ENCODE data around the gene ABCF1. TPM values are rescaled to one million over a fixed set of nuclear protein-coding genes. Genes with fewer than 3 reads are reported as not detected.

ABCF1 gene
- polyA plus RNA-seq, 3 donors: 7.5 to 19.8 (median 14.6) TPM

GRCh38 chr6:30614044-30614842 lies 43.0 kb downstream of the ABCF1 start:
- Histone ChIP-seq H3K27ac (ENCODE audit: low read depth in 1 of 2, low read length in 2 of 2) (peak overlapping the region; percentile 91 to 99), H3K4me2 (replicated peaks; ENCODE audit: extremely low read depth, low read length, poor library complexity, severe bottlenecking) (peak overlapping the region; percentile 84), H3K9me3 (replicated peaks in 1 of 2; ENCODE audit: control insufficient read depth in 1 of 2, insufficient read depth in 1 of 2, low read length in 2 of 2) (no peaks in the 10 kb centered on the region), H2AFZ (ENCODE audit: insufficient read depth, low read depth, low read length, poor library complexity, severe bottlenecking) (no peak overlapping the region), H3K79me2 (ENCODE audit: insufficient read depth, low read length) (peaks cover 84% of the 10 kb centered on the region), H4K20me1 (ENCODE audit: insufficient read depth, low read length) (peaks cover 70% of the 10 kb centered on the region), H3K27me3 (ENCODE audit: control insufficient read depth in 2 of 2, insufficient read depth in 2 of 2, low read length in 2 of 2) (no peaks in the 10 kb centered on the region), H3K4me3 (replicated peaks in 1 of 3; ENCODE audit: low read depth in 2 of 3, low read length in 3 of 3) (peak overlapping the region; percentile 83 to 100 (median 90)), H3K4me1 (ENCODE audit: control insufficient read depth in 1 of 2, insufficient read depth in 2 of 2, low read length in 2 of 2) (peaks cover 27 to 39% of the 10 kb centered on the region in 2 donors), H3K9ac (ENCODE audit: insufficient read depth, low read length, poor library complexity, severe bottlenecking) (peak overlapping the region; percentile 98), H3K36me3 (replicated peaks in 1 of 2; ENCODE audit: control insufficient read depth in 1 of 2, insufficient read depth in 2 of 2, low read length in 2 of 2) (peaks cover 13 to 35% of the 10 kb centered on the region in 2 donors)
- H3K27me3 Mint-ChIP-seq (ENCODE audit: low read depth in 3 of 3): peaks cover 0 to 5% (median 1%) of the 10 kb centered on the region in 3 donors
- H3K27ac Mint-ChIP-seq: peak overlapping the region; percentile 99 to 100 (median 99)
- DNase-seq: no peak
- peaks cover 0 to 9% (median 5%) of the 10 kb centered on the region in 7 donors for H3K9me3 Mint-ChIP-seq
- peaks cover 40% of the 10 kb centered on the region for H3K4me1 Mint-ChIP-seq
- no peak for TF ChIP-seq CTCF (IDR thresholded peaks at IDR 0.05)
- 20% methylated on average over 2 of the region's 8 CpGs for WGBS (ENCODE audit: insufficient coverage)
- intact Hi-C loops (cut with micrococcal nuclease): loop anchor here (5.0 kb wide), 2 partner anchors 37 to 122 kb away; no protein-coding TSS in a partner anchor
- H3K36me3 Mint-ChIP-seq: peaks cover 39 to 48% of the 10 kb centered on the region in 2 donors
- peak overlapping the region; percentile 99 for H3K4me3 Mint-ChIP-seq

DNA sequence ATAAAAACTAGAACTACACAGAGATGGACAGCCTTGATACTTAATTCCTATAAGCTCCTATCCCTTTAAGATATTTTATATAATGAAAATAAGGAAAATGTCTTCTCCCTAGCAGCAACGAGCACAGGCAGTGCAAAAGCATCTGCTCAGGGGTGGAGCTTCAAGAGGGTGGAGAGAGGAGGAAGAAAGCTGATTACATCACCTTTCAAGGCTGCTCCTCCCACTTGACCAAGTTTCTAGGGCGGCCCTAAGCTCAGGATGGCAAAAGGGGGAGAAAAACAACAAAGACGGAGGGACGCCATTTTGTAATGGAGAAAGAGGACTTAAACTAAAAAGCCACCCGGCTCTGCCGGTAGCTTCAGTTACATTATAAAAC lies 43.6 kb downstream of the ABCF1 start:
- peak overlapping the region; percentile 83 to 100 (median 90) for H3K4me3 ChIP-seq (replicated peaks in 1 of 3; ENCODE audit: low read depth in 2 of 3, low read length in 3 of 3)
- peaks cover 27 to 39% of the 10 kb centered on the region in 2 donors for H3K4me1 ChIP-seq (ENCODE audit: control insufficient read depth in 1 of 2, insufficient read depth in 2 of 2, low read length in 2 of 2)
- no peak overlapping the region for H2AFZ ChIP-seq (ENCODE audit: insufficient read depth, low read depth, low read length, poor library complexity, severe bottlenecking)

More for the DNA sequence above, 43.6 kb downstream of the ABCF1 start:
- peak; percentile 95 to 96 (median 96) for DNase-seq
- WGBS (ENCODE audit: insufficient coverage): no CpG with 5 or more reads among the region's 6 CpGs
- Histone ChIP-seq H3K9ac (ENCODE audit: insufficient read depth, low read length, poor library complexity, severe bottlenecking) (peak overlapping the region; percentile 98), H3K27me3 (ENCODE audit: control insufficient read depth in 2 of 2, insufficient read depth in 2 of 2, low read length in 2 of 2) (no peaks in the 10 kb centered on the region), H3K9me3 (replicated peaks in 1 of 2; ENCODE audit: control insufficient read depth in 1 of 2, insufficient read depth in 1 of 2, low read length in 2 of 2) (no peaks in the 10 kb centered on the region), H3K27ac (ENCODE audit: low read depth in 1 of 2, low read length in 2 of 2) (peak overlapping the region; percentile 91 to 99), H3K36me3 (replicated peaks in 1 of 2; ENCODE audit: control insufficient read depth in 1 of 2, insufficient read depth in 2 of 2, low read length in 2 of 2) (peaks cover 13 to 35% of the 10 kb centered on the region in 2 donors), H3K4me2 (replicated peaks; ENCODE audit: extremely low read depth, low read length, poor library complexity, severe bottlenecking) (peak overlapping the region; percentile 84), H4K20me1 (ENCODE audit: insufficient read depth, low read length) (peaks cover 64% of the 10 kb centered on the region), H3K79me2 (ENCODE audit: insufficient read depth, low read length) (peaks cover 84% of the 10 kb centered on the region)
- Mint-ChIP-seq H3K9me3 (peaks cover 0 to 9% (median 5%) of the 10 kb centered on the region in 7 donors), H3K27ac (peak overlapping the region; percentile 99 to 100 (median 99)), H3K4me3 (peak overlapping the region; percentile 99), H3K4me1 (peaks cover 40% of the 10 kb centered on the region), H3K36me3 (peaks cover 40 to 48% of the 10 kb centered on the region in 2 donors), H3K27me3 (ENCODE audit: low read depth in 3 of 3) (peaks cover 0 to 5% (median 1%) of the 10 kb centered on the region in 3 donors)
- intact Hi-C loops (cut with micrococcal nuclease): loop anchor here (5.0 kb wide), 6 partner anchors 38 to 128 kb away; partner anchors contain the start of genes FLOT1 (in 1 of the 2), HLA-E (in 1 of the 2), IER3 (in 1 of the 2) and TUBB (in 1 of the 2)
- no peak for TF ChIP-seq CTCF (IDR thresholded peaks at IDR 0.05)

All from CD14-positive monocyte (primary cell).